Sciatic nerve (tissue), 2 donors: ENCODE data around the gene BTNL3. TPM values are rescaled to one million over a fixed set of nuclear protein-coding genes. Genes with fewer than 3 reads are reported as not detected.
A peak's percentile ranks its signal among the peaks of the same experiment; 100 is the strongest.
"Not testable (repeated sequence)": the region's sequence is repeated elsewhere in the genome, so short reads cannot be mapped to it uniquely, and the experiment has no call there.

ENCODE experiments used
- ATAC-seq: fragments of 200-7000 bp; cut with Tn5 transposase; one replicate; pipeline ENCODE4 v1.9.1; 2020; ENCODE audit warnings: mild to moderate bottlenecking, moderate library complexity
- DNase-seq: peaks from one replicate; pipeline ENCODE4 v3.0.0-alpha.2; 2020; ENCODE audit warnings: low spot score
- intact Hi-C: fragments of 100-400 bp; cut with DNase I; formaldehyde crosslinking; loops from one replicate; pipeline ENCODE4 v1.14.2; 2022
- microRNA-seq: library from miRNA; unstranded; fragments of <30 nt; microRNA quantifications from one replicate; pipeline ENCODE4 v1.2.0, GENCODE V29; 2020
- total RNA-seq: library from RNA; stranded (reverse); fragmentation: NEBNext Ultra II Directional; extraction: Animal tissue kit (Norgen Biotek cat#: 25700); gene quantifications from one replicate; pipeline ENCODE4 v1.2.1, GENCODE V29; 2021
- donor health status: DM: no; HTN: no; CAD: no.
- donor health status: DM: no; HTN: no; CAD: no.

BTNL3 gene
- total RNA-seq, 1 donor from 2014 or later: not detected

- DNase-seq (no peak), ATAC-seq (no peak)
- intact Hi-C loops: no loop called here
These were observed 55.5 kb downstream of the BTNL3 start for GRCh38 chr5:181044093-181044599.

GRCh38 chr5:181044662-181045305 is 56.1 kb downstream of the BTNL3 start:
- ATAC-seq: peak; percentile 17
- intact Hi-C loops: no loop called here

DNA sequence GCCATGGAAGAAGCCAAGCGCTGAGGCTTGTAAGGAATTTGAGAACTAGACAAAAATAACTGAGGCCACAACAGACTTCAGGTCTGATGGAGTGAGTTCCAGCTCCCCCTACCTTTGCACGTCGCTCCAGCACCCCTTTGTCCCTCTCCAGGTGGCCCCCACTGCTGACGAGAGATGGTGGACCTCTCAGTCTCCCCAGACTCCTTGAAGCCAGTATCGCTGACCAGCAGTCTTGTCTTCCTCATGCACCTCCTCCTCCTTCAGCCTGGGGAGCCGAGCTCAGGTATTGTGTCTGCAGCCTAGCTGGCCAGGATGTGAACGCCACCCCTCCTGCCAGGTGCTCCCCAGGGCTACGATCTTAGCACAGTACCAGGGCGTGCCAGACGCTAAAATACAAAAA is 56.7 kb downstream of the BTNL3 start:
- no peak for ATAC-seq
- intact Hi-C loops: no loop called here
- no peak for DNase-seq

More at GRCh38 chr5:181044662-181045305, 56.1 kb downstream of the BTNL3 start:
- no peak for DNase-seq

- intact Hi-C loops, DNase-seq, ATAC-seq: not testable (repeated sequence)
These were observed 57.2 kb downstream of the BTNL3 start for GRCh38 chr5:181045857-181046256.

- intact Hi-C loops: no loop called here
- ATAC-seq (no peak), DNase-seq (no peak)
These were observed 58.6 kb downstream of the BTNL3 start for GRCh38 chr5:181047288-181047687.

DNA sequence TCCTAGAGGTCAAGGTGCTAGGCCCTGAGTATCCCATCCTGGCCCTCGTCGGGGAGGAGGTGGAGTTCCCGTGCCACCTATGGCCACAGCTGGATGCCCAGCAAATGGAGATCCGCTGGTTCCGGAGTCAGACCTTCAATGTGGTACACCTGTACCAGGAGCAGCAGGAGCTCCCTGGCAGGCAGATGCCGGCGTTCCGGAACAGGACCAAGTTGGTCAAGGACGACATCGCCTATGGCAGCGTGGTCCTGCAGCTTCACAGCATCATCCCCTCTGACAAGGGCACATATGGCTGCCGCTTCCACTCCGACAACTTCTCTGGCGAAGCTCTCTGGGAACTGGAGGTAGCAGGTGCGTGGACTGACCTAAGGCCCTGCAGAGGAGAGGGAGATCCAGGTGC is 59.3 kb downstream of the BTNL3 start:
- no peak for ATAC-seq
- no peak for DNase-seq
- intact Hi-C loops: no loop called here

GRCh38 chr5:181050016-181050415 is 61.4 kb downstream of the BTNL3 start:
- ATAC-seq (no peak), DNase-seq (no peak)
- intact Hi-C loops: no loop called here

DNA sequence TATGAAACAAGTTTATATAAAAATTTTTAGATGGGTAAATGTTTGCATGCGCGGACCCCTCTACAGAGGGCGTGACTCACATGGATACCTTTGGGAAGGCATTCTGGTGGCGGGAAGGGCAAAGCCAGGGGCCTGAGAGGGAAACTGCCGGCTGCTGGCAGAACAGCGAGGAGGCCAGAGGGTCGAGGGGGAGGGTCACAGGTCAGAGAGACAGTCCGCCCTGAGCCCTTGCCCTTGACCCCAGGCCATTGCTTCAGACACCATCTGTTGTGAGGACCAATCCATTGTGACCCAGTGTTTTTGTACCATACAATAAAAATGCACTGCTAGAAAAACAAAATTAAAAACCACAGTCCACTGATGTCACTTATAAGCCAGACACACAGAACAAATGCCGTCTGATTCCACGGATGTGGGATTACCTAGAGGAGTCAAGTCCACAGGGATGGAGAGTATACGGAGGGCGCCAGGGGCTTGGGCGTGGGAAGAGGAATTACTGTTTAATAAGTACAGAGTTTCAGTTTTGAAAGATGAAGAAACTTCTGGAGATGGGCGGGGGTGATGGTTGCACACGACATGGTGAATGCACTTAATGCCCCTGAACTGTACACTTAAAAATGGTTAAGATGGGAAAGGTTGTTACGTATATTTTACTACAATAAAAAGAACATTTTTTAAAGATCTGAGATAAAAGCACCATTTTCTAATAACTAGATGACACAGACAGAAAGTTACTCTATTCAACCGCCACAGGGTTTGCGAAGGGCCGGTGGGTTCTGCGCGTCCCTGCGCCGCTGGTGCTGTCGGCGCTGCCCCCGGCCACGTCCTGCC is 63.4 kb downstream of the BTNL3 start:
- no peak for ATAC-seq
- DNase-seq: no peak
- intact Hi-C loops: no loop called here

GRCh38 chr5:181052672-181053487 is 64.2 kb downstream of the BTNL3 start:
- intact Hi-C loops: no loop called here
- no peak for DNase-seq
- no peak for ATAC-seq

GRCh38 chr5:181053488-181054121 is 65.0 kb downstream of the BTNL3 start:
- DNase-seq (no peak), ATAC-seq (peak; percentile 22)
- intact Hi-C loops: no loop called here

- no peak for ATAC-seq
These were observed 65.5 kb downstream of the BTNL3 start for GRCh38 chr5:181054138-181054537.

GRCh38 chr5:181054871-181055459 is 66.3 kb downstream of the BTNL3 start:
- DNase-seq (no peak), ATAC-seq (no peak)
- intact Hi-C loops: no loop called here

More at GRCh38 chr5:181054138-181054537, 65.5 kb downstream of the BTNL3 start:
- no peak for DNase-seq
- intact Hi-C loops: no loop called here

Small RNA genes within 50 kb of the gene (microRNA-seq; reads per million reads assigned to microRNA genes)
- gene MIR8089: not detected

Other genes with a start within 250 kb of the BTNL3 start
- not detected for gene OR2Y1, start 248.8 kb upstream of the BTNL3 start, total RNA-seq
- gene MGAT1, start 186.0 kb upstream of the BTNL3 start, total RNA-seq: 131 TPM
- 29.9 TPM for gene ZFP62, start 127.6 kb upstream of the BTNL3 start, total RNA-seq
- gene BTNL8, start 89.7 kb upstream of the BTNL3 start, total RNA-seq: 0.53 TPM
- 105 TPM for gene BTNL9, start 51.4 kb downstream of the BTNL3 start, total RNA-seq
- gene OR2V1, start 142.3 kb downstream of the BTNL3 start, total RNA-seq: not detected
- not detected for gene OR2V2, start 158.7 kb downstream of the BTNL3 start, total RNA-seq
- gene TRIM7, start 216.3 kb downstream of the BTNL3 start, total RNA-seq: 3.2 TPM
- gene TRIM41, start 234.4 kb downstream of the BTNL3 start, total RNA-seq: 24.6 TPM